ENCODE results near the gene NUFIP2.
"Not testable (repeated sequence)": the region's sequence is repeated elsewhere in the genome, so short reads cannot be mapped to it uniquely, and the experiment has no call there.

Gene NUFIP2

GRCh38 chr17:29242790-29243189, 51.2 kb downstream of the NUFIP2 start:
- no peak for DNase-seq
- intact Hi-C loops (cut with DNase I), result no loop called here

- no peak for DNase-seq
- intact Hi-C loops (cut with DNase I), result no loop called here
Observed at GRCh38 chr17:29242051-29242450, 51.9 kb downstream of the NUFIP2 start.

- DNase-seq, result peak in 40 of 42 donors; percentile 19 to 84 (median 46)
- intact Hi-C loops (cut with DNase I), result no loop called here
Observed at GRCh38 chr17:29240968-29241963, 52.7 kb downstream of the NUFIP2 start.

GRCh38 chr17:29240477-29240876, 53.5 kb downstream of the NUFIP2 start:
- DNase-seq, result no peak
- intact Hi-C loops (cut with DNase I), result no loop called here

GRCh38 chr17:29238133-29238850, 55.7 kb downstream of the NUFIP2 start:
- peak in 1 of 42 donors; percentile 8 for DNase-seq
- intact Hi-C loops (cut with DNase I), result no loop called here

- DNase-seq, result peak in 1 of 42 donors; percentile 10
- intact Hi-C loops (cut with DNase I), result no loop called here
Observed at GRCh38 chr17:29237476-29238132, 56.3 kb downstream of the NUFIP2 start.

- intact Hi-C loops (cut with DNase I), result no loop called here
Observed at GRCh38 chr17:29235904-29236303, 58.0 kb downstream of the NUFIP2 start.

GRCh38 chr17:29234972-29235371, 59.0 kb downstream of the NUFIP2 start:
- intact Hi-C loops (cut with DNase I); DNase-seq: not testable (repeated sequence)

More at GRCh38 chr17:29235904-29236303, 58.0 kb downstream of the NUFIP2 start:
- DNase-seq, result peak in 1 of 42 donors; percentile 2

- intact Hi-C loops (cut with DNase I), result no loop called here
- DNase-seq, result peak in 1 of 42 donors; percentile 3
Observed at GRCh38 chr17:29233301-29233700, 60.6 kb downstream of the NUFIP2 start.

- intact Hi-C loops (cut with DNase I), result no loop called here
- no peak for DNase-seq
Observed at GRCh38 chr17:29225396-29225795, 68.6 kb downstream of the NUFIP2 start.

- intact Hi-C loops (cut with DNase I), result not testable (repeated sequence)
- DNase-seq, result peak in 1 of 42 donors; percentile 22
Observed at GRCh38 chr17:29221338-29221737, 72.6 kb downstream of the NUFIP2 start.

- intact Hi-C loops (cut with DNase I), result loop anchor here (5.0 kb wide), 3 partner anchors 42 to 73 kb away; partner anchors contain the start of gene NUFIP2
- DNase-seq, result peak; percentile 64 to 98 (median 88)
Observed at GRCh38 chr17:29219378-29220047, 74.4 kb downstream of the NUFIP2 start.

GRCh38 chr17:29216856-29217255, 77.1 kb downstream of the NUFIP2 start:
- peak in 1 of 42 donors; percentile 0 for DNase-seq
- intact Hi-C loops (cut with DNase I), result loop anchor here (5.0 kb wide), 3 partner anchors 40 to 75 kb away; partner anchors contain the start of gene NUFIP2

- DNase-seq, result peak in 1 of 42 donors; percentile 1
- intact Hi-C loops (cut with DNase I), result loop anchor here (5.0 kb wide), 3 partner anchors 39 to 76 kb away; partner anchors contain the start of gene NUFIP2
Observed at GRCh38 chr17:29216181-29216580, 77.8 kb downstream of the NUFIP2 start.

- intact Hi-C loops (cut with DNase I), result loop anchor here (5.0 kb wide), 3 partner anchors 38 to 77 kb away; partner anchors contain the start of gene NUFIP2
- DNase-seq, result peak in 1 of 42 donors; percentile 4
Observed at GRCh38 chr17:29215717-29216116, 78.2 kb downstream of the NUFIP2 start.

GRCh38 chr17:29215174-29215573, 78.8 kb downstream of the NUFIP2 start:
- DNase-seq, result peak in 2 of 42 donors; percentile 3 to 36
- intact Hi-C loops (cut with DNase I), result loop anchor here (5.0 kb wide), 3 partner anchors 38 to 77 kb away; partner anchors contain the start of gene NUFIP2

- peak in 2 of 42 donors; percentile 35 to 63 for DNase-seq
- intact Hi-C loops (cut with DNase I), result loop anchor here (5.0 kb wide), 3 partner anchors 37 to 78 kb away; partner anchors contain the start of gene NUFIP2
Observed at GRCh38 chr17:29214215-29215146, 79.5 kb downstream of the NUFIP2 start.
